ENCODE results near the gene SEC61G.
A peak's percentile ranks its signal among the peaks of the same experiment; 100 is the strongest.

Gene SEC61G

DNA sequence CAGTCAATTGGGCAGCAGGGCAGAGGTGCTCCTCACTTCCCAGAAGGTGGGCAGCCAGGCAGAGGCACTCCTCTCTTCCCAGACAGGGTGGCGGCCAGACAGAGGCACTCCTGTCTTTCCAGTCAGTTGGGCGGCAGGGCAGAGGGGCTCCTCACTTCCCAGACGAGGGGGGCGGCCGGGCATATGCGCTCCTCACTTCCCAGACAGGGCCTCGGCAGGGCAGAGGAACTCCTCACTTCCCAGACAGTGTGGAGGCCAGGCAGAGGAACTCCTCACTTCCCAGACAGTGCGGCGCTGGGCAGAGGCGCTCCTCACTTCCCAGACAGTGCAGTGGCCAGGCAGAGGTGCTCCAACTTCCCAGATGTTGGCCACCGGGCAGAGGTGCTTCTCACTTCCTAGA is 33.4 kb upstream of the SEC61G start:
- WGBS (ENCODE audit: insufficient coverage) = 89% methylated on average over 10 of the region's 11 CpGs
- Histone ChIP-seq H3K27me3 (replicated peaks in 2 of 5; ENCODE audit: control insufficient read depth in 4 of 5, insufficient read depth in 5 of 5, low read length in 4 of 5) (peaks cover 0 to 14% (median 5%) of the 10 kb centered on the region in 5 experiments), H3K4me1 (ENCODE audit: control extremely low read depth in 1 of 4, control insufficient read depth in 4 of 4, insufficient read depth in 4 of 4, low read length in 3 of 4) (peaks cover 0 to 2% (median 0%) of the 10 kb centered on the region in 4 experiments), H3K27ac (ENCODE audit: insufficient read depth in 1 of 2, low read depth in 1 of 2, low read length in 2 of 2, poor library complexity in 1 of 2, severe bottlenecking in 2 of 2) (no peak overlapping the region), H3K9me3 (ENCODE audit: control extremely low read depth in 1 of 5, control insufficient read depth in 4 of 5, insufficient read depth in 2 of 5, low read depth in 1 of 5, low read length in 4 of 5) (no peaks in the 10 kb centered on the region), H3K36me3 (ENCODE audit: control insufficient read depth in 4 of 4, insufficient read depth in 4 of 4, low read length in 3 of 4) (no peaks in the 10 kb centered on the region), H3K4me3 (ENCODE audit: control insufficient read depth in 1 of 7, extremely low read depth in 1 of 7, insufficient read depth in 4 of 7, low read depth in 2 of 7, low read length in 6 of 7) (no peak overlapping the region)
- DNase-seq = no peak
- POLR2A ChIA-PET = no interaction called here
- CTCF ChIA-PET = no interaction called here

- ChIA-PET POLR2A (no interaction called here), CTCF (interaction anchor here (0.8 to 1.4 kb wide), 3 partner anchors 28 to 466 kb away, joined by 3 to 6 read pairs (median 3); partner anchors contain the start of gene SEC61G)
- Histone ChIP-seq H3K27ac (ENCODE audit: insufficient read depth in 1 of 2, low read depth in 1 of 2, low read length in 2 of 2, poor library complexity in 1 of 2, severe bottlenecking in 2 of 2) (no peak overlapping the region), H3K36me3 (ENCODE audit: control insufficient read depth in 4 of 4, insufficient read depth in 4 of 4, low read length in 3 of 4) (no peaks in the 10 kb centered on the region), H3K9me3 (ENCODE audit: control extremely low read depth in 1 of 5, control insufficient read depth in 4 of 5, insufficient read depth in 2 of 5, low read depth in 1 of 5, low read length in 4 of 5) (no peaks in the 10 kb centered on the region), H3K4me3 (ENCODE audit: control insufficient read depth in 1 of 7, extremely low read depth in 1 of 7, insufficient read depth in 4 of 7, low read depth in 2 of 7, low read length in 6 of 7) (no peak overlapping the region), H3K4me1 (ENCODE audit: control extremely low read depth in 1 of 4, control insufficient read depth in 4 of 4, insufficient read depth in 4 of 4, low read length in 3 of 4) (peaks cover 0 to 2% (median 0%) of the 10 kb centered on the region in 4 experiments), H3K27me3 (replicated peaks in 2 of 5; ENCODE audit: control insufficient read depth in 4 of 5, insufficient read depth in 5 of 5, low read length in 4 of 5) (peaks cover 0 to 22% (median 6%) of the 10 kb centered on the region in 5 experiments)
- peak; percentile 49 to 72 (median 71) for DNase-seq
- WGBS (ENCODE audit: insufficient coverage) = 4% methylated on average over 7 of the region's 9 CpGs
Measured at GRCh38 chr7:54788664-54789063, 29.7 kb upstream of the SEC61G start.

DNA sequence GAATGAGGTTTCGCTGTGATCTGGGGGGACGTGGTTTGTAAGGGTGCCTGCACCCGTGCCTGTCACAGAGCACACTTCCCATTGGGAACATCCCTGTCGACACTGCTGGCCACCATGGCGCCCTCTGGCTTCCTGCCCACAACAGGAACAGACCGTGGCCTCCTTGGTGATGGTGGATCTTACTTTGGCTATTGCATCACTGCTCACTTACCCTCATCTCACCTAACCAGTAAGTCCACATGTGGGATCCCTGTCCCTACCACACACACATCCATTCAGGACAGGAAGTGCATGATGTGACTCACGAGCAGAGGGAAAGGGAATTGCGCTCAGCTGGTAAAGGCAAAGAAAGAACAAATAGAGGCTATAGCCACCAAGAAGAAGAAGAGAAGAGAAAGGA is 26.2 kb upstream of the SEC61G start:
- Histone ChIP-seq H3K27ac (ENCODE audit: insufficient read depth in 1 of 2, low read depth in 1 of 2, low read length in 2 of 2, poor library complexity in 1 of 2, severe bottlenecking in 2 of 2) (no peak overlapping the region), H3K4me3 (ENCODE audit: control insufficient read depth in 1 of 7, extremely low read depth in 1 of 7, insufficient read depth in 4 of 7, low read depth in 2 of 7, low read length in 6 of 7) (no peak overlapping the region), H3K27me3 (replicated peaks in 2 of 5; ENCODE audit: control insufficient read depth in 4 of 5, insufficient read depth in 5 of 5, low read length in 4 of 5) (peaks cover 2 to 23% (median 6%) of the 10 kb centered on the region in 5 experiments), H3K36me3 (ENCODE audit: control insufficient read depth in 4 of 4, insufficient read depth in 4 of 4, low read length in 3 of 4) (no peaks in the 10 kb centered on the region), H3K4me1 (ENCODE audit: control extremely low read depth in 1 of 4, control insufficient read depth in 4 of 4, insufficient read depth in 4 of 4, low read length in 3 of 4) (peaks cover 0 to 2% (median 0%) of the 10 kb centered on the region in 4 experiments), H3K9me3 (ENCODE audit: control extremely low read depth in 1 of 5, control insufficient read depth in 4 of 5, insufficient read depth in 2 of 5, low read depth in 1 of 5, low read length in 4 of 5) (no peaks in the 10 kb centered on the region)
- ChIA-PET CTCF (no interaction called here), POLR2A (no interaction called here)
- WGBS (ENCODE audit: insufficient coverage) = 58% methylated on average over 5 of the region's 8 CpGs
- no peak for DNase-seq

GRCh38 chr7:54783952-54784351 is 24.9 kb upstream of the SEC61G start:
- H3K9me3 ChIP-seq (ENCODE audit: control extremely low read depth in 1 of 5, control insufficient read depth in 4 of 5, insufficient read depth in 2 of 5, low read depth in 1 of 5, low read length in 4 of 5) = no peaks in the 10 kb centered on the region
- no peak for DNase-seq
- no peak overlapping the region for H3K27ac ChIP-seq (ENCODE audit: insufficient read depth in 1 of 2, low read depth in 1 of 2, low read length in 2 of 2, poor library complexity in 1 of 2, severe bottlenecking in 2 of 2)
- H3K4me3 ChIP-seq (ENCODE audit: control insufficient read depth in 1 of 7, extremely low read depth in 1 of 7, insufficient read depth in 4 of 7, low read depth in 2 of 7, low read length in 6 of 7) = no peak overlapping the region
- ChIA-PET POLR2A (no interaction called here), CTCF (interaction anchor here (0.8 to 1.5 kb wide), 2 partner anchors 16 to 468 kb away, joined by 3 read pairs; no protein-coding TSS in a partner anchor)
- WGBS (ENCODE audit: insufficient coverage) = 96% methylated on average over 3 of the region's 4 CpGs
- peaks cover 0 to 2% (median 0%) of the 10 kb centered on the region in 4 experiments for H3K4me1 ChIP-seq (ENCODE audit: control extremely low read depth in 1 of 4, control insufficient read depth in 4 of 4, insufficient read depth in 4 of 4, low read length in 3 of 4)
- H3K36me3 ChIP-seq (ENCODE audit: control insufficient read depth in 4 of 4, insufficient read depth in 4 of 4, low read length in 3 of 4) = no peaks in the 10 kb centered on the region
- H3K27me3 ChIP-seq (replicated peaks in 2 of 5; ENCODE audit: control insufficient read depth in 4 of 5, insufficient read depth in 5 of 5, low read length in 4 of 5) = peaks cover 2 to 18% (median 5%) of the 10 kb centered on the region in 5 experiments

DNA sequence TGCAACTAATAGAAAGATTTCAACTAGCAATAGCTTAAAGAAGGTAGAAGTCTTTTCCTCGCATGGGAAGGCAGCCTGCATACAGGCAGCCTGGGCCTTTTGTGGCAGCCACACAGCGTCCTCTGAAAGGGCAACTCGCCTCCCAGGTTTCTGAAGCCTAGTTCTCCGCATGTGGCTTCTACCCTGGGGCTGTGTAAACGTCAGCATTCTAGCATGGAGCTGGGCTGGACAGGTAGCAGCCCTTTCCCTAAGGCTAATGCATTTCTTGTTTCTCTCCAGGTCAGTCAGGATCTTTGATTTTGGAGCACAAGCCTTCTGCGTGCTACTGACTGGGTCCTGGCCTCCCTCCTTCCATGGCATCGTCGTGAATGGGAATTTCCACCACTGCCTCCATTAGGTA is 23.8 kb upstream of the SEC61G start:
- ChIA-PET POLR2A (no interaction called here), CTCF (no interaction called here)
- Histone ChIP-seq H3K4me3 (ENCODE audit: control insufficient read depth in 1 of 7, extremely low read depth in 1 of 7, insufficient read depth in 4 of 7, low read depth in 2 of 7, low read length in 6 of 7) (no peak overlapping the region), H3K27ac (ENCODE audit: insufficient read depth in 1 of 2, low read depth in 1 of 2, low read length in 2 of 2, poor library complexity in 1 of 2, severe bottlenecking in 2 of 2) (no peak overlapping the region), H3K4me1 (ENCODE audit: control extremely low read depth in 1 of 4, control insufficient read depth in 4 of 4, insufficient read depth in 4 of 4, low read length in 3 of 4) (no peaks in the 10 kb centered on the region), H3K27me3 (replicated peaks in 2 of 5; ENCODE audit: control insufficient read depth in 4 of 5, insufficient read depth in 5 of 5, low read length in 4 of 5) (peaks cover 0 to 14% (median 2%) of the 10 kb centered on the region in 5 experiments), H3K36me3 (ENCODE audit: control insufficient read depth in 4 of 4, insufficient read depth in 4 of 4, low read length in 3 of 4) (no peaks in the 10 kb centered on the region), H3K9me3 (ENCODE audit: control extremely low read depth in 1 of 5, control insufficient read depth in 4 of 5, insufficient read depth in 2 of 5, low read depth in 1 of 5, low read length in 4 of 5) (no peaks in the 10 kb centered on the region)
- no peak for DNase-seq
- 81% methylated on average over 8 of the region's 8 CpGs for WGBS (ENCODE audit: insufficient coverage)

GRCh38 chr7:54782314-54782713 is 23.3 kb upstream of the SEC61G start:
- no peaks in the 10 kb centered on the region for H3K36me3 ChIP-seq (ENCODE audit: control insufficient read depth in 4 of 4, insufficient read depth in 4 of 4, low read length in 3 of 4)
- 88% methylated on average over 9 of the region's 10 CpGs for WGBS (ENCODE audit: insufficient coverage)
- no peaks in the 10 kb centered on the region for H3K4me1 ChIP-seq (ENCODE audit: control extremely low read depth in 1 of 4, control insufficient read depth in 4 of 4, insufficient read depth in 4 of 4, low read length in 3 of 4)
- CTCF ChIA-PET = no interaction called here
- no peak overlapping the region for H3K4me3 ChIP-seq (ENCODE audit: control insufficient read depth in 1 of 7, extremely low read depth in 1 of 7, insufficient read depth in 4 of 7, low read depth in 2 of 7, low read length in 6 of 7)
- POLR2A ChIA-PET = no interaction called here
- no peaks in the 10 kb centered on the region for H3K9me3 ChIP-seq (ENCODE audit: control extremely low read depth in 1 of 5, control insufficient read depth in 4 of 5, insufficient read depth in 2 of 5, low read depth in 1 of 5, low read length in 4 of 5)
- peaks cover 0 to 11% (median 2%) of the 10 kb centered on the region in 5 experiments for H3K27me3 ChIP-seq (replicated peaks in 2 of 5; ENCODE audit: control insufficient read depth in 4 of 5, insufficient read depth in 5 of 5, low read length in 4 of 5)
- DNase-seq = no peak
- H3K27ac ChIP-seq (ENCODE audit: insufficient read depth in 1 of 2, low read depth in 1 of 2, low read length in 2 of 2, poor library complexity in 1 of 2, severe bottlenecking in 2 of 2) = no peak overlapping the region

- DNase-seq = peak in 1 of 3 donors; percentile 23
- H3K36me3 ChIP-seq (ENCODE audit: control insufficient read depth in 4 of 4, insufficient read depth in 4 of 4, low read length in 3 of 4) = no peaks in the 10 kb centered on the region
- H3K9me3 ChIP-seq (ENCODE audit: control extremely low read depth in 1 of 5, control insufficient read depth in 4 of 5, insufficient read depth in 2 of 5, low read depth in 1 of 5, low read length in 4 of 5) = peaks cover 0 to 5% (median 0%) of the 10 kb centered on the region in 5 experiments
- WGBS (ENCODE audit: insufficient coverage) = 74% methylated on average over 6 of the region's 8 CpGs
- no peak overlapping the region for H3K4me3 ChIP-seq (ENCODE audit: control insufficient read depth in 1 of 7, extremely low read depth in 1 of 7, insufficient read depth in 4 of 7, low read depth in 2 of 7, low read length in 6 of 7)
- no peak overlapping the region for H3K27ac ChIP-seq (ENCODE audit: insufficient read depth in 1 of 2, low read depth in 1 of 2, low read length in 2 of 2, poor library complexity in 1 of 2, severe bottlenecking in 2 of 2)
- peaks cover 0 to 11% (median 2%) of the 10 kb centered on the region in 5 experiments for H3K27me3 ChIP-seq (replicated peaks in 2 of 5; ENCODE audit: control insufficient read depth in 4 of 5, insufficient read depth in 5 of 5, low read length in 4 of 5)
- CTCF ChIA-PET = interaction anchor here (0.7 kb wide), 1 partner anchor 584 kb away, joined by 3 read pairs; the partner anchor contains the start of gene LANCL2
- no peaks in the 10 kb centered on the region for H3K4me1 ChIP-seq (ENCODE audit: control extremely low read depth in 1 of 4, control insufficient read depth in 4 of 4, insufficient read depth in 4 of 4, low read length in 3 of 4)
- POLR2A ChIA-PET = no interaction called here
Measured at GRCh38 chr7:54781134-54781920, 22.3 kb upstream of the SEC61G start.

Data from common myeloid progenitor, CD34-positive (primary cell).